ENCODE results near the gene STAG3. TPM values are rescaled to one million over a fixed set of nuclear protein-coding genes. Genes with fewer than 3 reads are reported as not detected.

The STAG3 gene
- total and polyA plus RNA-seq, 2 donors (not counting 3 experiments of a cell fraction or from before 2014, with no cell fraction given), result 0.29 to 1.4 TPM

DNA sequence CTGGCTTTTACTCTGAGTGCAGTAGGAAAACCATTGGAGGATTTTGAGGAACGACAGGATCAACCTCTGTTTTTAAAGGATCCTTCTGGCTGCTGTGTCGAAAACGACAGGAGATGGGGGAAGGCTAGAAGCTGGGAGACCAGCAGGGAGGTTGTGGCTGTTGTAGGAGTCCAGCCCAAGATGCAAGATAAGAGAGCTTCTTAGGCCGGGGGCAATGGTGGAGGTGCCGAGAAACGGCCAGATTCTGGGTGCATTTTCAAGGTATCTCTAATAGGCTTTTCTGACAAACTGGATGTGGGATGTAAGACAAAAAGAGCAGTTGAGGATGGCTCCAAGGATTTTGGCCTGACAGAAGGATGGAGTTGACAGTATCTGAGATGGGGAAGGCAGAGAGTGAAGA, 31.8 kb downstream of the STAG3 start:
- H3K36me3 ChIP-seq (ENCODE audit: control insufficient read depth in 2 of 2, extremely low read depth in 1 of 2, insufficient read depth in 2 of 2, low read length in 2 of 2), result no peaks in the 10 kb centered on the region
- H3K4me2 ChIP-seq (ENCODE audit: insufficient read depth, low read length), result no peak overlapping the region
- DNase-seq (ENCODE audit: low read depth, low spot score) (no peak), FAIRE-seq (no peak)
- H3K27me3 ChIP-seq (ENCODE audit: control insufficient read depth in 2 of 2, insufficient read depth in 2 of 2, low read length in 2 of 2), result peaks cover 14 to 25% of the 10 kb centered on the region in 2 experiments
- H2AFZ ChIP-seq (ENCODE audit: low read depth, low read length), result no peak overlapping the region
- BruUV-seq (replicated peaks), result no TSS peak
- no peaks in the 10 kb centered on the region for H3K9me1 ChIP-seq (replicated peaks; ENCODE audit: control insufficient read depth, extremely low read depth, insufficient read depth, low read length)
- TF ChIP-seq EZH2 (IDR thresholded peaks at IDR 0.05; ENCODE audit: borderline replicate concordance, low read depth, low read length, severe bottlenecking), result no peak
- no peak for TF ChIP-seq POLR2A (IDR thresholded peaks at IDR 0.05; ENCODE audit: low read depth, low read length)
- TF ChIP-seq GATA2 (IDR thresholded peaks at IDR 0.05; ENCODE audit: insufficient read depth, insufficient read length, low read depth, low read length), result no peak
- TF ChIP-seq, protein P1, sequence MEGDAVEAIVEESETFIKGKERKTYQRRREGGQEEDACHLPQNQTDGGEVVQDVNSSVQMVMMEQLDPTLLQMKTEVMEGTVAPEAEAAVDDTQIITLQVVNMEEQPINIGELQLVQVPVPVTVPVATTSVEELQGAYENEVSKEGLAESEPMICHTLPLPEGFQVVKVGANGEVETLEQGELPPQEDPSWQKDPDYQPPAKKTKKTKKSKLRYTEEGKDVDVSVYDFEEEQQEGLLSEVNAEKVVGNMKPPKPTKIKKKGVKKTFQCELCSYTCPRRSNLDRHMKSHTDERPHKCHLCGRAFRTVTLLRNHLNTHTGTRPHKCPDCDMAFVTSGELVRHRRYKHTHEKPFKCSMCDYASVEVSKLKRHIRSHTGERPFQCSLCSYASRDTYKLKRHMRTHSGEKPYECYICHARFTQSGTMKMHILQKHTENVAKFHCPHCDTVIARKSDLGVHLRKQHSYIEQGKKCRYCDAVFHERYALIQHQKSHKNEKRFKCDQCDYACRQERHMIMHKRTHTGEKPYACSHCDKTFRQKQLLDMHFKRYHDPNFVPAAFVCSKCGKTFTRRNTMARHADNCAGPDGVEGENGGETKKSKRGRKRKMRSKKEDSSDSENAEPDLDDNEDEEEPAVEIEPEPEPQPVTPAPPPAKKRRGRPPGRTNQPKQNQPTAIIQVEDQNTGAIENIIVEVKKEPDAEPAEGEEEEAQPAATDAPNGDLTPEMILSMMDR (IDR thresholded peaks at IDR 0.05; ENCODE audit: extremely low read depth in 1 of 2, insufficient read depth in 1 of 2, low read depth in 1 of 2, low read length in 2 of 2), result no peak
- TF ChIP-seq MYC (IDR thresholded peaks at IDR 0.05; ENCODE audit: low read depth, low read length), result no peak
- no peak for TF ChIP-seq JUN (IDR thresholded peaks at IDR 0.05; ENCODE audit: borderline replicate concordance, insufficient read depth, insufficient read length, low read depth)
- TF ChIP-seq POLR2AphosphoS5 (IDR thresholded peaks at IDR 0.05; ENCODE audit: insufficient read depth, low read depth, low read length), result no peak
- TF ChIP-seq, protein P2, sequence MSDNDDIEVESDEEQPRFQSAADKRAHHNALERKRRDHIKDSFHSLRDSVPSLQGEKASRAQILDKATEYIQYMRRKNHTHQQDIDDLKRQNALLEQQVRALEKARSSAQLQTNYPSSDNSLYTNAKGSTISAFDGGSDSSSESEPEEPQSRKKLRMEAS (IDR thresholded peaks at IDR 0.05; ENCODE audit: insufficient read depth, insufficient read length), result no peak
- TF ChIP-seq FOS (IDR thresholded peaks at IDR 0.05; ENCODE audit: borderline replicate concordance, insufficient read depth, low read length), result no peak
- H3K9ac ChIP-seq (replicated peaks; ENCODE audit: extremely low read depth, insufficient read depth, low read length), result no peak overlapping the region
- H3K4me3 ChIP-seq (replicated peaks in 1 of 3; ENCODE audit: insufficient read depth in 1 of 3, low read depth in 1 of 3, low read length in 3 of 3), result no peak overlapping the region
- ChIA-PET CTCF (interaction anchor here (2.6 to 2.9 kb wide), 3 partner anchors 20 to 79 kb away, joined by 7 to 14 read pairs (median 13); no protein-coding TSS in a partner anchor), POLR2A (interaction anchor here (0.6 kb wide), 1 partner anchor 33 kb away, joined by 13 read pairs; no protein-coding TSS in a partner anchor)
- H3K4me1 ChIP-seq (ENCODE audit: control insufficient read depth, extremely low read depth, insufficient read depth, low read length), result no peaks in the 10 kb centered on the region
- no peaks in the 10 kb centered on the region for H3K79me2 ChIP-seq (ENCODE audit: control insufficient read depth, insufficient read depth, low read length)
- no peaks in the 10 kb centered on the region for H4K20me1 ChIP-seq (replicated peaks; ENCODE audit: control insufficient read depth, extremely low read depth, insufficient read depth, low read length)
- H3K9me3 ChIP-seq (replicated peaks; ENCODE audit: control insufficient read depth, insufficient read depth, low read length), result no peaks in the 10 kb centered on the region
- dilution Hi-C loops (cut with MboI; ENCODE audit: extremely low pct_ligation_motif_present, low sequenced_read_pairs), result no loop called here
- H3K27ac ChIP-seq (ENCODE audit: insufficient read depth, low read depth, low read length), result no peak overlapping the region
- intact Hi-C loops (cut with micrococcal nuclease), result no loop called here

Measured in endothelial cell of umbilical vein (primary cell).